Measurements from ENCODE around the gene THOC5.

- TF ChIP-seq CTCF (conservative IDR thresholded peaks at IDR 0.05; ENCODE audit: low read depth, low read length) (no peak), CHD1 (IDR thresholded peaks at IDR 0.05; ENCODE audit: low read depth, low read length) (no peak), RFX5 (IDR thresholded peaks at IDR 0.05; ENCODE audit: low read depth, low read length) (no peak), USF2 (IDR thresholded peaks at IDR 0.05; ENCODE audit: low read depth, low read length) (no peak), FOS (IDR thresholded peaks at IDR 0.05; ENCODE audit: low read depth, low read length) (no peak), NFE2L2 (IDR thresholded peaks at IDR 0.05; ENCODE audit: low read depth, low read length) (no peak), MAZ (IDR thresholded peaks at IDR 0.05; ENCODE audit: borderline replicate concordance, low read depth, low read length) (no peak), SMC3 (IDR thresholded peaks at IDR 0.05; ENCODE audit: low read depth, low read length) (no peak), POLR2A (IDR thresholded peaks at IDR 0.05; ENCODE audit: low read depth, low read length) (no peak), MAFK (IDR thresholded peaks at IDR 0.05; ENCODE audit: low read depth, low read length) (no peak)
Measured at GRCh38 chr22:29559853-29560252, 6.3 kb upstream of the THOC5 start.
